Renal cortical epithelial cell (primary cell): Measurements from ENCODE around the gene NECAB3. TPM values are rescaled to one million over a fixed set of nuclear protein-coding genes. Genes with fewer than 3 reads are reported as not detected.

Source experiments
- DNase-seq: peaks from one replicate; pipeline ENCODE4 v3.0.0-alpha.2; 2011; ENCODE audit warnings: low read depth
- total RNA-seq: library from RNA; depleted of rRNA; stranded (reverse); fragments of >200 nt; gene quantifications from 2 replicates; pipeline ENCODE4 v1.2.3, GENCODE V29; 2014

The NECAB3 gene
- total RNA-seq, 1 donor from 2014 or later = 29.8 TPM

DNA sequence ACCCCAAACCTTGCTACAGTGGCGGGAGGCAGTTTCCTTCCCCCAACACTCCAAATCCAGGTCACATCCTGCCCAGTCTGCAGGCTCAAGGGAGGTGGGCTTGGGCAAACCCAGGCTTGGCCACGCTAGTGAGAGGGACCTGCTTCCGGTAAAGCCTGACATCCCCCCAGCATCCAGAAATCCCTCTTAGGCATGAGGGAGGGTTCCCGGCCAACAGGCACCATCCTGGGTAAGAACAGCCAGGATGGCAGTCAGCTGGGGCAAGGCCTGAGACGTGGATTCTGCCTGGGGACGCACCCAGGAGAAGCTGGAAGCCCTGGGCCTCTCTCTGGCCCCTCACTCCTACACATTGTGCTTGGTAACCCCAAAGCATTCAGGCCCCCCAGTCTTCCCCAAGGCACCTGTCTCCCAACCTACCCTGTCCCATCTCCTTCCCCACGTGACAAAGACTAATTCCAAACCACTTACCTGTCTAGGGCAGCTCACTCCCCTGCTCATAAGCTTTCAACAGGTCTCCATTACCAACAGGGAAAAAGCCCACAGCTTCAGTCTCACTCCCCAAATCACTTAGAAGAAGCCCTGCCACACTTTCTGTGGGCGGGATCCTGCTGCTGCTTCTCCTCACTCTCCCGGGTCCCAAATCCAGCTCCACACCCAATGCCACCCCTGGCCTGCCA lies 10.0 kb downstream of the NECAB3 start:
- no peak for DNase-seq

DNA sequence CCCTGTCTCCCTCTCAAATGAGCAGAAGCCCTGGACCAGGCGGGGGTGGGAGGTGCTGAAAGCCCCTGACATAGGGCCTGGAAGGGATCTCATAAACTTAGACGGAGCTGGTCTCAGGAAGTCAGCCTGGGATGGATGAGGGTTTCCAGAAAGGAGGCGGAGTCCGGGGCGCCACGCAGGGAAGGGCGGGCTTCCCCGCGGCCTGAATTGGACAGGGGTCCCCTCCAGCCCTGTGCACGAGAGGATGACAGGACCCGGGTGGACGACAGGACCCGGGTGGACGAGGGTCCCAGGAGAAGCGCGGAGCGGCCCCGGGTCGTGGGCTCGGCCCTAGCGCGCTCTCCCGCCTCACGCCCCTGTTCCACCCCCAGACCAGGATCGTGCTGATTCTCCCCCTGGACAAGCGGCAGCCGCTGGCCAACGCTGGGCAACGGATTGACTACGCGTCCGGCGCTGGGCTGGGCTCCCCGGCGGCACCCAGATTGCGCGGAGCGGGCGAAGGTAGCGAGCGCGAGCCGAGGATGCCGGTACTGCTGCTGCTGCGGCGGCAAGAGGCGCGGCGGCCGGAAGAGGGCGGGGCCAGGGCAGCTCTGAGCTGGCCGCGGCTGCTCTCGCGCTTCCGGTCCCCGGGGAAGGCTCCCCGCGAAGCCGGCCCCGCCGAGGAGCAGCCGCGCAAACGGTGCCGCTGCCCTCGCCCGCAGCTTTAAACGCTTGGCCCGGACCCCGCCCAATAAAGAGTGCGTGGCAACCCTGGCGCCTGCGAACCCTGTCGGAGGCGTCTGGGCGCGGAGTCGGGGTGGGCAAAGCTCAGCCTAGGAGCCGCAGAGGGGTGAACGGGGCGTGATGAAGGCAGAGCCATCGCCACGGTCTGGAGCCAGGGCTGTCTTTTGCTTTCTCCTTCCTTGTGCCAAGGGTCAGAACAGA lies 10.8 kb downstream of the NECAB3 start:
- no peak for DNase-seq

DNA sequence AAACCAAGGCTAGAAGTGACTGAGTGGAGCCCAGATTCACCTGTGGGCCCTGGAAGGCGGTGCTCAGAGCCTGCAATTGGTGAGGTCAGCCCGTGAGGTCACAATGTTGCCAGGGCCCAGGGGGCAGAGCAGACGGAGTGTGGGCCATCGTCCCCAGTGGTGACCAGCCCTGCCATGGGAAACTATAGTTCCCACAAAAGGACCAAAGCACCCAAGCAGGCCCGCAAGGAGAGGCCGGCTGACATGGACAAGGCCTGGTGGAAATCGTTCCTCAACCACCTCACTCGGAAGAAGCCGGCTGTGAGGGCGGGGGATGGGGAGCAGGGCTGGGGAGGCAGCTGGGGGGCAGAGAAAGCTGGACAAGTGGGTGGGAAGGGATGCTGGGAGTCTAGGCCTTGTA lies 12.1 kb downstream of the NECAB3 start, which contains the start of gene C20orf144:
TSS of gene C20orf144 (plus strand) at position 156 of the 400 bp plus-strand sequence. CDS start at position 175, 19 bp downstream.
- no peak for DNase-seq

DNA sequence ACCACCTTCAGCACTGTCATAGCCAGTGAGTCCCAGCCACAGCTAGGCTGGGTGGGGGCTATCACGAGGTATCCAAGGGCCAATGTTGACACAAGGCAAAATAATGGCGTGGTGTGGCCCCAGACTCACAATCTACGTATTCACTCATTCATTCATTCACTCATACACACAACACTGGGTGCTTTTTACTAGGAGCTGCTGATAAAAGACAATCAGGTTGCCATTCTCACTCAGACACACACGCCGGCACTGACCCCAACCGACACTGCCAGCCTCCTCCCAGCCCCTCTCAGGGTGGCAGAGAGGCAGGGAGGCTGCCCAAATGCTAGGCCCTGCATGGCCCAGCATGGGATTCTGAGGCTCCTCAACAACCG lies 13.6 kb downstream of the NECAB3 start:
- DNase-seq = no peak

DNA sequence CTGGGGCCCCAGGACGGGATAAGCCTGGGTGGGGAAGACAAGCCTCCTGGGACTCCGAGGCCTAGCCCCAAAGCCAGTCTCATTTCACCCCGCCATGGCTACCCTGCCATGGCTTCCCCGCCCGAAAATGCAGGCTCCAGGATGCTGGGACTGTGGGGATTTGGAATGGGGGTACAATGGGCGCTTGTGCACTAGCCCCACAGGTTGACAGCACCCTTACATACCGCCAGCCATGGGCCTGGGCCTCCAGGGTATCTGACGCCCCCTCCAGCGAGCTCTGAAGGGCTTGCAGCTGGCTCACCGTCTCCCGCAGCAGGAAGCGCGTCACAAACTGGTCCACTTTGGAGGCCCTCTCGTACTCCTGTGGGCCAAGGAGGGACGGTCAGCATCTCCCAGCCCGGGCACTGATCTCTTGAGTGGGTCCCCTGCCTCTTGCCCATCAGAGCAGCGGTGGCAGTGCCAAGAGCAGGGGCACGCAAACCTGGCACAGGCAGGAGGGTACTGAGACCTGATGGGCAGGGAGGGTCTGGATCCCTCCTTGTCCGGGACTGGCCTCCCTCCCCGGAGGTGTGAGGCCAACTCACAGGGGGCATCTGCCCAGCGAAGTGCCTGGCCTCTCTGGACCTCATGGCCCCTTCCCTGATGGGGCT lies 14.1 kb downstream of the NECAB3 start:
- DNase-seq = no peak

DNA sequence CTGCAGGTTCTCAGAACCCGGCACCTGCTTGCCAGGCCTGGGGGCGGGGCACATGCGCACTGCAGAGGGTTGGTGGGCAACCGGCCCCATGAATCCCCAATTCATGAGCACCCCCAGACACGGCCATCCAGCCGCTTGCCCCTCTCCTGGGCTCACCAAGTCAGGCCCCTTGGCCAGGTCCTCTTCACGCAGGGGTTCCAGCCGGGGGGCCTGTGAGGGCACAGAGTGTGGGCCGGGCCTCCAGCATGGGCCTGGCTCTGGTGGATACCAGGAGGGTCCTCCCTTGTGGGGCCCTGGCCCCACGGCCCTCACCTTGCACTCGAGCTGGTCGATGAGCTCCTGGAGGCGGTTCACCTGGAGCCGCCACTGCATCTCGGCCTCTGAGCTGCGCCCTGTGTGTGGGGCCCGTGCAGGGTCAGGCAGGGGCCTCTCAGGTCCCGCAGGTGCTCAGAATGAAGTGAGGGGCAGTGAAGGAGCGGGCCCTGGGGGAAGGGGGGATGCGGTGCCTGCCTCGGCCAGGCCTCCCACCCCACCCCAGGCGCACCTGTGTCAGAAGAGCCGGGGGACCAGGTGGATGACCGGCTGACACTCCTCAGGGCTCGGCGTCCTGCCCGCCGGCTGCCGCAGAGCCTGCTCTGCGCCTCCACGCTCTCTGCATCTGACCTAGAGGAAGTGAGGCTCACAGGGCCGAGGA lies 14.7 kb downstream of the NECAB3 start:
- DNase-seq = no peak

DNA sequence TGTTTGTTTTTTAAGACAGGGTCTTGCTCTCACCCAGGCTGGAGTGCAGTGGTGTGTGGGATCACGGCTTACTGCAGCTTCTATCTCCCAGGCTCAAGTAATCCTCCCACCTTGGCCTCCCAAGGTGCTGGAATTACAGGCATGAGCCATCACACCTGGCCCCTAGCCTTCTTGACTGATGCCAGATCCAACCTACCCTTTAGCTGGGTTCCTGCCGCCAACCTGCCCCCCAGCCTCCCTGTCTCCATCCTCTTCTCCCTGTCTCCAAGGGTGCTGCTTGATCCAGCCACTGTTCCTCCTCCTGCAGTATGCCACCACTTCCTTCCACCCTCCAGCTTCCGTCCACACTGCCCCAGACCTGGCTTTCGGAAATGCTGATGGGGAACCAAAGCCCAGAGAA lies 15.3 kb downstream of the NECAB3 start:
- no peak for DNase-seq

DNA sequence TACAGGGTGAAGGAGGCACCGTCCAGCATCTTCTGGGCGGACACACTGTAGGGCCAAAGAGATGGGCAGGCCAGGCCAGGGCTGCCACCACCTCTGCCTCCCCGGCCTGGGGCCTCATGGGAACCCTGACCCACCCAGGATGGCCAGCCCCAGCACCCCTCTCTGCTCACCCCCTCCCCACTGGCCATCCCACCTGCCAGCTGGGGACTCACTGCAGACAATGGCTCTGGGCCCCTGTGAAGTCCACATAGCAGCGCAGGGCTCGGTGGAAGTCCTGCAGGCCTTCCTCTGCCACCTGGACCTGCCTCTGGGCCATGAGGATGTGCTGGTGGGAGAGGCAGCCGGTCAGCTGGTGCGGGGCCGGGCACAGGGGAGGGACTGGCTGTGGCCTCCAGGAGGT lies 15.7 kb downstream of the NECAB3 start:
- no peak for DNase-seq

DNA sequence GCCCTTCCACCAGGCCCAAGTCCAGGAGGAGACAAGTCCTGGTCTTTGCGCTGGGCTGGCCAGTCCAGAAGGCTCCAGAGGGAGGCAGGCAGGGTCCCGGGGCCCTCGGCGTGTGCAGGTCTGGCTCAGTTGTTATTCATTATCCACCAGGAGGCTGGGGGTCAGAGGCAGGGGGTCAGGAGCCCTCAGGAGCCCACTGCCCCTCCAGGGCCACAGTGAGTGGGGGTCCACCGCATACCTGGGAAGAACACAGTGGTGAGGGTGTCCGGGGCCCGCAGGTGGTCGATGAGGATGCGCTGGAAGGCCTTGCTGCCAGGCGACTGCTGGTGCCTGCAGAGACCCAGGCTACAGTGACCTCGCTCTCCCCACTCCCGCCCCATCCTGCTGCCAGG lies 16.5 kb downstream of the NECAB3 start:
- DNase-seq = no peak

DNA sequence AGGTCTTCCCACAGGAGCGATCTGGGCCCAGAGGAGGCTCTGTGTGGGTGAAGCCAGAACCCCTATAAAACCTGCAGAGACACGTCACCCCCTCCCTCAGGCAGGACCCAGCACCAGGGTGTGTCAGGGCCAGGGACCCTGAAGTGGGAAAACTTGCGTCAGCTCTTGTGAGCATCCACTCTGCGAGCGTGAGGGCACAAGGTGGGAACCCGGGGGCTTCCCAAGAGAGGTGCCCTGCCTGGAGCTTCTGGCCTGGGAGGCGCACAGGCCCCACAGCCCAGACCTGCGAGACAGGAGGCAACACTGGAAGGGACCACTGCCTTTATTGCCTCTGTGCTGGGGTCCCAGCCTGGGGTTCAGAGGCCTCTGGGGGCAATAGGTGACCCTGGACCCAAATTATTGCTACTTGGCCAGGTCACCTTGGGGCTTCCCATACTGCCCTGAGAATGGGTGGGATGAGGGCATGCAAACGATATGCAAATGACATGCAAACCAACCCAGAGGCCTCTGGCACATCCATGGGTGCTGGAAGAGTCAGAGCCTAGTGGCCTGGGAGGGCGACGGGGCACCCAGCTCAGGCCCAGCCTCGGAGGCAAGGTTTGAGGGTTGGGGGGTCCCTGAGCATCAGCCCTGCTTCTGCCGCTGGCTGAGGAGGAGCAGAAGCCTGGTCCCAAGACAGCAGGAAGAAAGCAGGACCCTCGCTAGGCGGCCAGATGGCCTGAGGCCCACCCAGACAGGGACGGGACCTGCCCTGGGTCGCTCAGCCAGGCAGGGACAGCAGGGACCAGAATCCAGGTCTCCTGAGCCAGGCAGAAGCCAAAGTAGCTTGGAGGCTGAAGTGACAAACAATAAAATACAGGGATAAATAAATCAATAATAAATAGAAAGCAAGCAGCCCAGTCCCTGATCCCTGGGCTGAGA lies 17.2 kb downstream of the NECAB3 start:
- DNase-seq = no peak

DNA sequence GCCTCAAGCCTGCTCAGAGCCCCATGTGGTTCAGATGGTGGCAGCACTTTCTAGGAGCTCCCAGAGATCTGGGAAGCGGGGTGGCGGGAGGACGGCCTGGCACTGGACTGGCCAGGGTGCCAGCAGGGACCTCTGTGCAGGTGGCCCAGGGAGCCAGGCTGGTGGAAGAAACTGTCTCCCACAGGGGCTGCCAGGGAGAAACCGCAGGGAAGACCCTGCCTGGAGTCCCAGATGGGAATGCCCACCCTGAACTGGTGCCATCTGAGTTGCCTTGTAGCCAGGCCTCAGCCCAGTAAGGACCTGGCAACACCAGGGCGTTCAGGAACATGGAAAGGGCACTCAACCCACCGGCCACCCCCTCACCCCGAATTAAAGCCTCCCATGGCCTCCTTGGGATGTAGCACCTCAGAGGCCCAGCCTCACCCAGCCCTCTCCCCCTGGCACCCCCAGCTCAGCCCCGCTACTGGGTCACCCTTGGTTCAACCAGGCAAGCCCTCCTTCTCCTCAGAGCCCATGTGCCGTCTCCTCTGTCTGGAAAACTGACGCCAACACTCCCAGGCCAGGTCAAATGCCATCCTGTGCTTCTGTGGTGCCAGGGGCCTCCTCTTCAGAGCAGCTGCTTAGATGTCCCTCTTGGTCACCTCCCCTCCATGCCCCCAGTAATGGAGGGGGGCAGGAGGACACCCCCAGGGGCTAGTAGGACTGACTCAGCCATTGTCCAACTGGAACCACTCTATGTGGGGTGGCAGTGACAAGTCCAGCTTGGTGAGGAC lies 18.0 kb downstream of the NECAB3 start:
- no peak for DNase-seq

DNA sequence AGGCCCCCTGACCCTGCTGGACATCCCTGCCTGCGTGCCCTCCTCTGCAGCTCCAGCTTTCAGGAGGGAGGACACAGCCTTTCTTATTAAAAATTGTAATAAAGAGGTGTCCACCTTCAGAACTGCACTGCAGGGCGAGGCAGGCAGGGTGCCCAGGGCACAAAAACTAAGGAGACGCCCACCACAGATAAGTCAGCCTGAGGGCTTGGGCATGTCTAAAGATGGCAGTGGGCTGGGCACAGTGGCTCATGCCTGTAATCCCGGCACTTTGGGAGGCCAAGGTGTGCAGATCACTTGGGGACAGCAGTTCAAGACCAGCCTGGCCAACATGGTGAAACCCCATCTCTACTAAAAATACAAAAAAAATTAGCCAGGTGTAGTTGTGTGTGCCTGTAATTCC lies 19.1 kb downstream of the NECAB3 start:
- DNase-seq = no peak

DNA sequence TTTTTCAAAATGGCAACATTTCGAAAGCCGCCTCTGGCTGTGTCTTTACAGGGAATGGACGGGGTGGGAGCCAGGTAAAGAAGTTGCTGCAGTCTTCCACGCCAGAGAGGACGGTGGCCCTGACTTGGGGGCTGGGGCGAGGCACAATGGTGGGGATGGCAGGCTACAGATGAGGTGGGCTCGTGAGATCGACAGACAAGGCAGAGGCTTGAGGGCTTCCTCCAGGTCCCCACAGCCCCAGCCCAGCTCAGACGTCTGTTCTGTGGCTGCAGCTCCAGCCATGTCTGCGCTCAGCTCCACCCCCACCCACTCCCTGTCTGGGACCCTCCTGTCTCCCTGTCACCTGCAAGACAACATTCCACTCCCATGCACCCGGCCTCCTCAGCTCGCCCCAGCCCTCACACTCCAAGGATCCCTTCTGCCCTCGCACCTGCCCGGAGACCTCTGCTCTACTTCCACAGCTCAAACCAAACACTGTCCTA lies 19.5 kb downstream of the NECAB3 start:
- no peak for DNase-seq

DNA sequence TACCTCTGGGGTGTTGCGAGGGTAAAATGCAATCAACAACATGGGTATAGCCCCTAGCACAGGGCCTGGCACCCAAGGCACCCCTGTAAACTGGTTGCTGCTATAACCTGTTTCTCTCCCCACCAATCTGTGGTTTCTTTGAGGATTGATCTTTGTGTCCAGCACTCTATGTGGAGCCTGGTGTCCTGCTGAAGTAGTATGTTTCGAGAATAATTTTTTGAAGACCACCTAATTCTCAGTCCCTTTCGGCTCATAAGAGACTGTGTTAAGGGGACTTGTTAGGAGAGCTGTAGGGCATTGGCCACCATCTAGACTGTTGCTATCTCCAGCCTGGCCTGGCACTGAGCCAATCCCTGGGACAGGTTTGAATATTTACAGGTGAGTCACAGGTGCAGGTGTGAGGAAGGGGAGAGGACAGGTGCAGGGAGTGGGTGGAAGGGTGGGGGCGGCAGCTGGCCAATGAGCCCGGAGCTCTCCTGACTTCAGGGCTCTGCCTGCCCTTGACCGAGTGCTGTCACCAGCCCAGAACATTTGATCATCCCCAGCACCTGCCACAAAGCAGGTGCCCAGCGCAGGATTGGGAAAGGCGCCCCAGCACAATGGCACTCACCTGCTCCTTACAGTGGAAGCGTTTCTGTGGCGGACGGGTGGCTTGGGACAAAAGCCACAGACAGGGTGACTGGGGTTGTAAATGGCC lies 20.2 kb downstream of the NECAB3 start:
- no peak for DNase-seq

DNA sequence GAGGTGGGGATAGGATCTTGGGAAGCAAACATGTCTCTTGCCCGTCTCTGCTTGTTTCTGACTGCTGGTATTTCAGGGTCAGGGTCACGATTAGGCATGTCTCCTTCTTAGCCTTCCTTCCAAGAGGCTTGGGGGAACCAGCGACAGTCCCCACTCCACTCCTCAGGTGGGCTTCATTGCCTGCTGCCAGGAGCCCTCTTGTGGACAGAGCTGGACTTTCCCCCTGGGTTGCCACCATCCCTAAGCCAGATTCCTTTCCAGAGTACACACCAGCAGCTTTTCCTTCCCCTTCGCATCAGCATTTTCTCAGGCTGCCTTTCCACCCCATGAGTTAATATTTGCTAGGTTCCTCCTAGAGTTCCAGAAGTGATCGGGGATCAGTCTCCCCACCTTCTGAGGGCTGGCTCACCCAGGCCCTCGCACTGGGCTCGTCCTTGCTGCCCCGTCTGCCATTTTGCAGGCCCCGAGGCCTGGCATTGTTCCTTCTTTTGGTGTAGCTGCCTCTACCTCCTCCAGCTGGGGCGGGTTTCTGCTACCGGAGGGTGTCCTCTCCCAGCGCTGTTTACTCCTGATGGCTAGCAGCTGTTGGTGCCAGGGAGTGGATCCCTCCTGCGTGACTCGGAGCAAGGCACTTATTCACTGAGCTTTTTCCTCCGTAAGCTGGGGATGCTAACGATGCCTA lies 20.9 kb downstream of the NECAB3 start:
- DNase-seq = peak; percentile 62

DNA sequence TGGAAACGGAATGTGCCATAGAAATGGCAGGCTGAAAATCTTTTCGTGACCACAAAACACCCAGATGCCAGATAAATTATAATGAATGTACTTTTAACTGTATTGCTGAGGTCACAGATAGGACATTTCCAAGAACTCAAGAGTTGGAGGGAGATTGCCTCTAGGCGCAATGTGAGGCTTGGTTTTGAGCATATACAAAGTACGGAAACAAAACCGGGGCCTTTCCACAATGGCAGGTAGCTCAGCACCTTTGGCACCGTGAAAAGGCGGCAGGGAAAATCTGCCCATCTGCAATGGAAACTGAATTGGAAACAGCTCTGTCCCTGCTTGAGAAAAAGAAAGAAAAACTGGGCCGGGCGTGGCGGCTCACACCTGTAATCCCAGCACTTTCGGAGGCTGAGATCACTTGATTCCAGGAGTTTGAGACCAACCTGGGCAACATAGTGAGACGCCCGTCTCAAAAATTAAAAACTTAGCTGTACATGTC lies 22.6 kb downstream of the NECAB3 start:
- DNase-seq = no peak

DNA sequence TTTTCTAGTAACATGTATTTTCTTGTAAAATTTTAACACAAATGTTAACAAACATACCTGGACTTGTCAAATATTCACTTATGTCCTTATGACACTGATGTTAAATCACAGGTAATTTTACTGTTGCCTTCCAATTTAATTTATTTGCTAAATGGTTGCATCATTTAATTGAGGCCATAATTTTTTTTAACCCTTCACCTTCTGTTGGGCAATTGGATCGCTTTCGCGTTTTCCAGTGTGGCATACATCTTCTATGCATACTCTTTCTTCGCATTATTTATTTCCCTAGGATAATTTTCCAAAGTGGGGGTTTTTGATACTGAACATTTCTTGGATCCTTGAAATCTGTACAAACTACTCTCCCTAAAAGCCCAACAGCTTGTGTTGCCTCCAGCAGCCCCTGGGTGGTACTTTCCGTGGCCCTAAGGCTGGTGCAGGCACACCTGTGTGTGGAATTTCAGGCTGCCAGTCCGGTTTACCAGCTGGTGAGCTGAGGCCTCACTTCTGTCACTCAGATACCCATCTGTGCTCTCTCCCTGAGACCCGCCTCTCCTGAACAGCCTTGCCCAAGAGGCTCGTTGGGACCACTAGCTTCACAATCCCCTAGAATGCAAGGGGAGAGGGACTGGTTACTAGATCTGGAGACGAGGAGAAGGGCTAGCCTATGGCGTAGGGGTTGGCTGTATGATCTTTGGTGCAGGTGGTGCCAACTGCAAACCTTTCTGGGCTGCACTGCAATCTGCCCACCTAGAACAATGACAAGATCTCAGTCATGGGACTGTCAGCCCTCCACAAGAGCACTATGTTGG lies 23.3 kb downstream of the NECAB3 start:
- DNase-seq = no peak
